ENCODE measurements around the gene WFDC11. TPM values are rescaled to one million over a fixed set of nuclear protein-coding genes. Genes with fewer than 3 reads are reported as not detected.
A peak's percentile ranks its signal among the peaks of the same experiment; 100 is the strongest.
"Not testable (repeated sequence)": the region's sequence is repeated elsewhere in the genome, so short reads cannot be mapped to it uniquely, and the experiment has no call there.

Gene WFDC11
- polyA plus RNA-seq (2012; ENCODE audit: insufficient read depth, insufficient read length) = not detected

- no peak for DNase-seq (ENCODE audit: low read depth, low spot score)
- no peak within 1 kb of the TSS for H3K4me3 ChIP-seq (ENCODE audit: low read length)
These were observed at the start of gene WFDC11 for GRCh38 chr20:45670139-45670538. Gene WFDC11 (minus strand): TSS chr20:45670239. CDS start chr20:45650600, 19,639 bp downstream.

- DNase-seq (ENCODE audit: low read depth, low spot score) = peak; percentile 11
These were observed 46.2 kb upstream of the WFDC11 start for GRCh38 chr20:45716141-45716688.

GRCh38 chr20:45704969-45705637, 35.1 kb upstream of the WFDC11 start, which contains the start of gene WFDC10B:
Gene WFDC10B (minus strand): TSS chr20:45705019. CDS start chr20:45685992, 19,027 bp downstream.
- DNase-seq (ENCODE audit: low read depth, low spot score) = no peak
- H3K4me3 ChIP-seq (ENCODE audit: low read length) = no peak within 1 kb of the TSS

More at GRCh38 chr20:45716141-45716688, 46.2 kb upstream of the WFDC11 start:
- not testable (repeated sequence) for H3K4me3 ChIP-seq (ENCODE audit: low read length)

- DNase-seq (ENCODE audit: low read depth, low spot score) = no peak
- no peak within 1 kb of the TSS for H3K4me3 ChIP-seq (ENCODE audit: low read length)
These were observed 31.8 kb upstream of the WFDC11 start, which contains the start of gene WFDC13 for GRCh38 chr20:45701873-45702272. Gene WFDC13 (plus strand): TSS chr20:45702038. CDS start chr20:45702124, 86 bp downstream.

- no peak for DNase-seq (ENCODE audit: low read depth, low spot score)
These were observed 31.1 kb upstream of the WFDC11 start for GRCh38 chr20:45701104-45701503.

GRCh38 chr20:45695496-45695895, 25.5 kb upstream of the WFDC11 start:
- no peak for DNase-seq (ENCODE audit: low read depth, low spot score)
- H3K4me3 ChIP-seq (ENCODE audit: low read length) = no peak overlapping the region

More at GRCh38 chr20:45701104-45701503, 31.1 kb upstream of the WFDC11 start:
- no peak overlapping the region for H3K4me3 ChIP-seq (ENCODE audit: low read length)

GRCh38 chr20:45693346-45693745, 23.3 kb upstream of the WFDC11 start:
- not testable (repeated sequence) for DNase-seq (ENCODE audit: low read depth, low spot score); H3K4me3 ChIP-seq (ENCODE audit: low read length)

GRCh38 chr20:45685896-45686295, 15.9 kb upstream of the WFDC11 start:
- no peak overlapping the region for H3K4me3 ChIP-seq (ENCODE audit: low read length)
- no peak for DNase-seq (ENCODE audit: low read depth, low spot score)

GRCh38 chr20:45679650-45680049, 9.6 kb upstream of the WFDC11 start:
- DNase-seq (ENCODE audit: low read depth, low spot score) = no peak
- H3K4me3 ChIP-seq (ENCODE audit: low read length) = no peak overlapping the region

- DNase-seq (ENCODE audit: low read depth, low spot score) = no peak
- no peak overlapping the region for H3K4me3 ChIP-seq (ENCODE audit: low read length)
These were observed 2.7 kb upstream of the WFDC11 start for GRCh38 chr20:45672765-45673164.

GRCh38 chr20:45657038-45657437, 13.0 kb downstream of the WFDC11 start:
- DNase-seq (ENCODE audit: low read depth, low spot score) = not testable (repeated sequence)

GRCh38 chr20:45651726-45652125, 18.3 kb downstream of the WFDC11 start:
- peak; percentile 51 for DNase-seq (ENCODE audit: low read depth, low spot score)
- H3K4me3 ChIP-seq (ENCODE audit: low read length) = not testable (repeated sequence)

More at GRCh38 chr20:45657038-45657437, 13.0 kb downstream of the WFDC11 start:
- H3K4me3 ChIP-seq (ENCODE audit: low read length) = not testable (repeated sequence)

GRCh38 chr20:45649312-45649863, 20.7 kb downstream of the WFDC11 start:
- no peak for DNase-seq (ENCODE audit: low read depth, low spot score)
- H3K4me3 ChIP-seq (ENCODE audit: low read length) = no peak overlapping the region

- no peak for DNase-seq (ENCODE audit: low read depth, low spot score)
- no peak overlapping the region for H3K4me3 ChIP-seq (ENCODE audit: low read length)
These were observed 22.5 kb downstream of the WFDC11 start for GRCh38 chr20:45647441-45648050.

- no peak overlapping the region for H3K4me3 ChIP-seq (ENCODE audit: low read length)
- no peak for DNase-seq (ENCODE audit: low read depth, low spot score)
These were observed 23.2 kb downstream of the WFDC11 start for GRCh38 chr20:45646875-45647274.

- not testable (repeated sequence) for DNase-seq (ENCODE audit: low read depth, low spot score); H3K4me3 ChIP-seq (ENCODE audit: low read length)
These were observed 24.2 kb downstream of the WFDC11 start for GRCh38 chr20:45645869-45646268.

- DNase-seq (ENCODE audit: low read depth, low spot score); H3K4me3 ChIP-seq (ENCODE audit: low read length): not testable (repeated sequence)
These were observed 29.0 kb downstream of the WFDC11 start for GRCh38 chr20:45641076-45641475.

GRCh38 chr20:45639687-45640086, 30.4 kb downstream of the WFDC11 start:
- DNase-seq (ENCODE audit: low read depth, low spot score) = no peak
- no peak overlapping the region for H3K4me3 ChIP-seq (ENCODE audit: low read length)

GRCh38 chr20:45636513-45636912, 33.5 kb downstream of the WFDC11 start:
- no peak overlapping the region for H3K4me3 ChIP-seq (ENCODE audit: low read length)
- no peak for DNase-seq (ENCODE audit: low read depth, low spot score)

GRCh38 chr20:45631184-45631583, 38.9 kb downstream of the WFDC11 start, which contains the start of gene WFDC9:
Gene WFDC9 (minus strand): TSS chr20:45631284. CDS start chr20:45610181, 21,103 bp downstream.
- H3K4me3 ChIP-seq (ENCODE audit: low read length) = no peak within 1 kb of the TSS
- DNase-seq (ENCODE audit: low read depth, low spot score) = no peak
